ENCODE data around the gene LDB2.

DNA sequence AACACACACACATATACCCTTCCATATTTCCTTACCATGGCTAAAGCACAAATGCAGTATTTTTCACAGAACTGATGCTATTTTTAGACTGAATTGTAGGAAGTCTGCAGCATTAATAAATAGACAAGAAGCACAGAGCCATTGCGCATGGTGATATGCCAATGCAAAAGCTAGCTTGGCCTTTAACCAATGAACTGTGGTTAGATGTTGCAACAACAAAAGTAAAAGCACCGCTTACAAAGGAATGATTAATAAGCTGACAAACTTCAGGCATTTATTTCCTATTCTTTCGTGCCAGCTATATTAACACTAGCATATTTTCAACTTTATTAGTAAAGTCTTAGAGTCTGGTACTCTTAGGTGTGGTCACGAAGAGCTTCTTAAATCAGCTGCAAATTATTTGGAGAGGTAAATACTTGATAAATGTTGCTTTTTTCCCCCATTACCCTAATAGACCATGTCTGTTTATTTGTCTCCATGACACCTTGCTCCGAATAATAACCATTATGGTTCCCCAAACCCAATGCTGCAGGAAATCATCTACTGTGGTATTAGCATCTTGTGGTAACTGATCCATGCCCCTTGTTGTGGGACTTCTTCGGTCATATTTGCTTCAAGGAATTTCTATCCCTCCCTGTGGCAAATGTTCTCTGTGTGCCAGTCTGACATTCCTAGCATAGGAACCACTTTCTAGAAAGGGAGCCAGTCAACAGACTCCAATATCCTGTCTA lies 366.0 kb downstream of the LDB2 start:
- TF ChIP-seq POLR2A (IDR thresholded peaks at IDR 0.05; ENCODE audit: low read length) (no peak), GATA1 (IDR thresholded peaks at IDR 0.05; ENCODE audit: low read depth, low read length) (no peak)

Data from erythroblast (primary cell).